HEK293 (cell line): ENCODE results near the gene SERPINB6.

ENCODE experiments used
- CTCF ChIA-PET: fragments of 350-600 bp; formaldehyde crosslinking; extraction: SDS; loops from one replicate; lab custom pipeline; 2021; ENCODE audit warnings: antibody characterized with exemption; lab: Yijun Ruan, JAX
- POLR2A ChIA-PET: fragments of 300-600 bp; formaldehyde crosslinking; extraction: SDS; loops from one replicate; lab custom pipeline; 2020; ENCODE audit warnings: antibody characterized with exemption, inconsistent platforms; lab: Yijun Ruan, JAX
- H3K27ac ChIP-seq: fragments of 200-500 bp; sonication (Bioruptor generic); 2 replicates; pipeline ENCODE4 v1.5.1; 2014; ENCODE audit warnings: low read depth, low read length, control low read depth, inconsistent platforms; ENCODE audit errors: extremely low read depth
- H3K36me3 ChIP-seq, 2 experiments: fragments of 200-500 bp in 1 of 2; sonication (Bioruptor generic) in 1 of 2; 1 replicate in 1 of 2; 2 replicates in 1 of 2; pipeline ENCODE4 v1.5.1; 2014 to 2017; ENCODE audit warnings: inconsistent platforms in 2 of 2, low read length in 2 of 2; ENCODE audit not compliant: control insufficient read depth in 2 of 2, insufficient read depth in 1 of 2
- H3K4me1 ChIP-seq: fragments of 200-500 bp; sonication (Bioruptor generic); 2 replicates; pipeline ENCODE4 v1.5.1; 2014; ENCODE audit warnings: mild to moderate bottlenecking, low read length, inconsistent platforms; ENCODE audit not compliant: control insufficient read depth, insufficient read depth
- H3K4me3 ChIP-seq: 2 replicates; pipeline ENCODE4 v1.5.1; 2011; ENCODE audit warnings: low read depth, mild to moderate bottlenecking, control low read depth, low read length, moderate library complexity
- H3K9me3 ChIP-seq: fragments of 200-500 bp; sonication (Bioruptor generic); 2 replicates; pipeline ENCODE4 v1.5.1; 2014; ENCODE audit warnings: low read depth, low read length, inconsistent platforms; ENCODE audit not compliant: control insufficient read depth, insufficient read depth
- CTCF ChIP-seq: fragments of 450-650 bp; formaldehyde crosslinking; IDR thresholded peaks from 2 replicates; pipeline ENCODE4 v1.5.1; 2016; ENCODE audit warnings: missing biosample characterization, missing genetic modification characterization
- EGR2 ChIP-seq: fragments of 450-650 bp; formaldehyde crosslinking; IDR thresholded peaks from 2 replicates; pipeline ENCODE4 v1.5.1; 2016; ENCODE audit warnings: low read depth, missing biosample characterization, missing genetic modification characterization
- HOXA7 ChIP-seq: sonication (generic); formaldehyde crosslinking; IDR thresholded peaks from 2 replicates; pipeline ENCODE4 v1.8.1; 2022; ENCODE audit warnings: missing genetic modification reagents, borderline replicate concordance
- HOXD13 ChIP-seq: sonication (generic); formaldehyde crosslinking; IDR thresholded peaks from 2 replicates; pipeline ENCODE4 v1.8.0; 2022; ENCODE audit warnings: missing genetic modification reagents, borderline replicate concordance
- IKZF3 ChIP-seq: fragments of 450-650 bp; IDR thresholded peaks from 2 replicates; pipeline ENCODE4 v1.5.0; 2018; ENCODE audit warnings: missing biosample characterization, mild to moderate bottlenecking, missing genetic modification characterization, moderate library complexity
- KLF8 ChIP-seq: fragments of 450-650 bp; formaldehyde crosslinking; IDR thresholded peaks from 2 replicates; pipeline ENCODE4 v1.5.1; 2016; ENCODE audit warnings: missing biosample characterization, missing genetic modification characterization
- PBX3 ChIP-seq: sonication (generic); formaldehyde crosslinking; IDR thresholded peaks from 2 replicates; pipeline ENCODE4 v1.8.1; 2022; ENCODE audit warnings: mild to moderate bottlenecking, moderate library complexity, missing genetic modification reagents
- PRDM1 ChIP-seq: fragments of 450-650 bp; formaldehyde crosslinking; IDR thresholded peaks from 2 replicates; pipeline ENCODE4; 2016; ENCODE audit warnings: missing biosample characterization, missing genetic modification characterization
- ZBTB1 ChIP-seq: fragments of 450-650 bp; formaldehyde crosslinking; IDR thresholded peaks from 2 replicates; pipeline ENCODE4 v1.5.1; 2016; ENCODE audit warnings: missing biosample characterization, missing genetic modification characterization
- ZBTB21 ChIP-seq: fragments of 450-650 bp; formaldehyde crosslinking; IDR thresholded peaks from 2 replicates; pipeline ENCODE4 v1.5.1; 2017; ENCODE audit warnings: missing biosample characterization, missing genetic modification characterization
- ZFHX2 ChIP-seq: fragments of 450-650 bp; formaldehyde crosslinking; conservative IDR thresholded peaks from 2 replicates; pipeline ENCODE4 v1.5.1; 2016; ENCODE audit warnings: missing biosample characterization, missing genetic modification characterization
- ZFP69B ChIP-seq: fragments of 450-650 bp; formaldehyde crosslinking; IDR thresholded peaks from 2 replicates; pipeline ENCODE4 v1.5.1; 2016; ENCODE audit warnings: missing biosample characterization, missing genetic modification characterization
- ZNF169 ChIP-seq: fragments of 450-650 bp; formaldehyde crosslinking; IDR thresholded peaks from 2 replicates; pipeline ENCODE4 v1.5.1; 2016; ENCODE audit warnings: missing biosample characterization, missing genetic modification characterization
- ZNF335 ChIP-seq: fragments of 450-650 bp; formaldehyde crosslinking; conservative IDR thresholded peaks from 2 replicates; pipeline ENCODE4 v1.5.1; 2016; ENCODE audit warnings: missing biosample characterization, missing genetic modification characterization
- ZNF473 ChIP-seq: fragments of 450-650 bp; formaldehyde crosslinking; IDR thresholded peaks from 2 replicates; pipeline ENCODE4 v1.5.1; 2017; ENCODE audit warnings: missing biosample characterization, missing genetic modification characterization
- ZNF48 ChIP-seq: fragments of 450-650 bp; formaldehyde crosslinking; IDR thresholded peaks from 2 replicates; pipeline ENCODE4 v1.5.1; 2016; ENCODE audit warnings: missing biosample characterization, missing genetic modification characterization
- ZNF530 ChIP-seq: fragments of 450-650 bp; formaldehyde crosslinking; IDR thresholded peaks from 2 replicates; pipeline ENCODE4 v1.5.1; 2016; ENCODE audit warnings: low read depth, missing biosample characterization, missing genetic modification characterization
- ZNF561 ChIP-seq: fragments of 450-650 bp; IDR thresholded peaks from 2 replicates; pipeline ENCODE4 v1.5.1; 2018; ENCODE audit warnings: missing biosample characterization, missing genetic modification characterization, borderline replicate concordance
- ZNF658 ChIP-seq: fragments of 450-650 bp; formaldehyde crosslinking; IDR thresholded peaks from 2 replicates; pipeline ENCODE4; 2016; ENCODE audit warnings: missing biosample characterization, missing genetic modification characterization
- ZNF704 ChIP-seq: fragments of 450-650 bp; formaldehyde crosslinking; IDR thresholded peaks from 2 replicates; pipeline ENCODE4 v1.5.1; 2016; ENCODE audit warnings: missing biosample characterization, missing genetic modification characterization
- ZNF76 ChIP-seq: fragments of 450-650 bp; formaldehyde crosslinking; IDR thresholded peaks from 2 replicates; pipeline ENCODE4; 2016; ENCODE audit warnings: low read depth, missing biosample characterization, missing genetic modification characterization, borderline replicate concordance
- ZSCAN18 ChIP-seq: fragments of 450-650 bp; formaldehyde crosslinking; IDR thresholded peaks from 2 replicates; pipeline ENCODE4 v1.5.1; 2016; ENCODE audit warnings: missing biosample characterization, missing genetic modification characterization
- ZSCAN23 ChIP-seq: fragments of 450-650 bp; formaldehyde crosslinking; IDR thresholded peaks from 2 replicates; pipeline ENCODE4 v1.5.1; 2016; ENCODE audit warnings: missing biosample characterization, missing genetic modification characterization

Gene SERPINB6

GRCh38 chr6:2947445-2947844 is 23.9 kb downstream of the SERPINB6 start:
- POLR2A ChIA-PET, result no interaction called here
- Histone ChIP-seq H3K27ac (no peak overlapping the region), H3K4me3 (no peak overlapping the region), H3K4me1 (no peaks in the 10 kb centered on the region), H3K9me3 (no peaks in the 10 kb centered on the region), H3K36me3 (peaks cover 0 to 28% of the 10 kb centered on the region in 2 experiments; a peak in 2 of 3 replicates)
- CTCF ChIA-PET, result interaction anchor here (0.8 to 1.7 kb wide), 4 partner anchors 9 to 157 kb away, joined by 3 to 4 read pairs (median 4); no protein-coding TSS in a partner anchor
- TF ChIP-seq KLF8 (tag by site-specific recombination), result no peak
- no peak for TF ChIP-seq ZSCAN23 (tag by site-specific recombination)
- no peak for TF ChIP-seq ZNF561 (tag by site-specific recombination)
- no peak for TF ChIP-seq ZNF335 (tag by site-specific recombination)
- TF ChIP-seq ZFP69B (tag by site-specific recombination), result no peak
- no peak for TF ChIP-seq ZNF530 (tag by site-specific recombination)

- CTCF ChIA-PET, result interaction anchor here (2.9 kb wide), 1 partner anchor 13 kb away, joined by 8 read pairs; no protein-coding TSS in a partner anchor
- POLR2A ChIA-PET, result no interaction called here
- Histone ChIP-seq H3K4me3 (no peak overlapping the region), H3K4me1 (no peaks in the 10 kb centered on the region), H3K36me3 (peaks cover 0 to 22% of the 10 kb centered on the region in 2 experiments; a peak in 1 of 3 replicates), H3K9me3 (no peaks in the 10 kb centered on the region), H3K27ac (no peak overlapping the region)
- TF ChIP-seq ZBTB1 (no peak), ZNF76 (no peak)
Measured at GRCh38 chr6:2945153-2945452, 26.3 kb downstream of the SERPINB6 start.

- H3K4me1 ChIP-seq, result no peaks in the 10 kb centered on the region
- ChIA-PET POLR2A (interaction anchor here (0.6 kb wide), 1 partner anchor 8 kb away, joined by 5 read pairs; no protein-coding TSS in a partner anchor), CTCF (interaction anchor here (0.6 to 5.3 kb wide), 9 partner anchors 8 to 179 kb away, joined by 3 to 53 read pairs (median 5); no protein-coding TSS in a partner anchor)
- TF ChIP-seq ZNF473 (tag by site-specific recombination) (no peak), IKZF3 (tag by site-specific recombination) (0 out of 2 replicates have a peak, but pooled peaks have one; percentile 38)
- H3K27ac ChIP-seq, result no peak overlapping the region
- H3K9me3 ChIP-seq, result no peaks in the 10 kb centered on the region
- peaks cover 0 to 22% of the 10 kb centered on the region in 2 experiments; a peak in 1 of 3 replicates for H3K36me3 ChIP-seq
- H3K4me3 ChIP-seq, result no peak overlapping the region
Measured at GRCh38 chr6:2944405-2945152, 26.8 kb downstream of the SERPINB6 start.

GRCh38 chr6:2943564-2943955 is 27.8 kb downstream of the SERPINB6 start:
- ChIA-PET POLR2A (interaction anchor here (0.6 kb wide), 2 partner anchors 9 to 163 kb away, joined by 3 to 5 read pairs; no protein-coding TSS in a partner anchor), CTCF (interaction anchor here (0.6 to 5.3 kb wide), 8 partner anchors 9 to 193 kb away, joined by 3 to 53 read pairs (median 6); partner anchors contain the start of gene MYLK4)
- Histone ChIP-seq H3K9me3 (no peaks in the 10 kb centered on the region), H3K27ac (no peak overlapping the region), H3K4me3 (no peak overlapping the region), H3K36me3 (peaks cover 0 to 15% of the 10 kb centered on the region in 2 experiments; a peak in 1 of 3 replicates), H3K4me1 (no peaks in the 10 kb centered on the region)
- TF ChIP-seq ZBTB1 (no peak), EGR2 (tag by site-specific recombination) (no peak), ZNF704 (no peak), HOXA7 (CRISPR knock-in tag) (no peak), ZBTB21 (tag by site-specific recombination) (no peak), ZNF48 (tag by site-specific recombination) (no peak), ZNF658 (no peak), ZNF169 (tag by site-specific recombination) (no peak), CTCF (tag by site-specific recombination) (no peak), ZSCAN18 (tag by site-specific recombination) (no peak), PBX3 (CRISPR knock-in tag) (no peak), PRDM1 (tag by site-specific recombination) (no peak), ZFHX2 (tag by site-specific recombination) (no peak), HOXD13 (CRISPR knock-in tag) (no peak)
